Lower lobe of right lung (tissue), 2 donors: ENCODE measurements around the gene RFPL1. TPM values are rescaled to one million over a fixed set of nuclear protein-coding genes. Genes with fewer than 3 reads are reported as not detected.
A peak's percentile ranks its signal among the peaks of the same experiment; 100 is the strongest.
"Not testable (repeated sequence)": the region's sequence is repeated elsewhere in the genome, so short reads cannot be mapped to it uniquely, and the experiment has no call there.

Experiments
- ATAC-seq, 2 donors: fragments of 200-7000 bp; cut with Tn5 transposase; one replicate each; pipeline ENCODE4 v1.9.1; 2020 to 2022; ENCODE audit warnings: mild to moderate bottlenecking in 2 of 2, moderate library complexity in 2 of 2
- DNase-seq: peaks from one replicate; pipeline ENCODE4 v3.0.0-alpha.2; 2020
- H3K27ac ChIP-seq: fragments of 200-600 bp; one replicate; pipeline ENCODE4 v1.8.0; 2022
- H3K27me3 ChIP-seq: fragments of 200-600 bp; one replicate; pipeline ENCODE4 v1.8.0; 2022; ENCODE audit warnings: low read depth
- H3K36me3 ChIP-seq: fragments of 200-600 bp; one replicate; pipeline ENCODE4 v1.8.0; 2022; ENCODE audit warnings: mild to moderate bottlenecking
- H3K4me1 ChIP-seq: fragments of 200-600 bp; one replicate; pipeline ENCODE4 v1.8.0; 2022
- H3K4me3 ChIP-seq: fragments of 200-600 bp; one replicate; pipeline ENCODE4 v1.8.0; 2022; ENCODE audit warnings: mild to moderate bottlenecking
- H3K9me3 ChIP-seq: fragments of 200-600 bp; one replicate; pipeline ENCODE4 v1.8.0; 2022
- CTCF ChIP-seq: fragments of 200-600 bp; IDR thresholded peaks from one replicate; pipeline ENCODE4 v1.8.0; 2022; ENCODE audit warnings: antibody characterized with exemption, mild to moderate bottlenecking
- intact Hi-C: fragments of 100-400 bp; cut with DNase I; formaldehyde crosslinking; loops from one replicate; pipeline ENCODE4 v1.11.0; 2022
- total RNA-seq: library from RNA; stranded (reverse); fragmentation: NEBNext Ultra II Directional; extraction: Animal tissue kit (Norgen Biotek cat#: 25700); gene quantifications from one replicate; pipeline ENCODE4 v1.2.1, GENCODE V29; 2021
- donor health status: DM: no; HTN: yes; CAD: no; lungs with severe emphysema.

RFPL1 gene
- total RNA-seq, 1 donor from 2014 or later: not detected

GRCh38 chr22:29412772-29413171, 25.6 kb upstream of the RFPL1 start:
- H3K36me3 ChIP-seq, H3K27me3 ChIP-seq, DNase-seq, H3K9me3 ChIP-seq, H3K27ac ChIP-seq, H3K4me3 ChIP-seq, intact Hi-C loops, H3K4me1 ChIP-seq: not testable (repeated sequence)
- peak; percentile 66 to 84 for ATAC-seq
- peak; percentile 46 for TF ChIP-seq CTCF

DNA sequence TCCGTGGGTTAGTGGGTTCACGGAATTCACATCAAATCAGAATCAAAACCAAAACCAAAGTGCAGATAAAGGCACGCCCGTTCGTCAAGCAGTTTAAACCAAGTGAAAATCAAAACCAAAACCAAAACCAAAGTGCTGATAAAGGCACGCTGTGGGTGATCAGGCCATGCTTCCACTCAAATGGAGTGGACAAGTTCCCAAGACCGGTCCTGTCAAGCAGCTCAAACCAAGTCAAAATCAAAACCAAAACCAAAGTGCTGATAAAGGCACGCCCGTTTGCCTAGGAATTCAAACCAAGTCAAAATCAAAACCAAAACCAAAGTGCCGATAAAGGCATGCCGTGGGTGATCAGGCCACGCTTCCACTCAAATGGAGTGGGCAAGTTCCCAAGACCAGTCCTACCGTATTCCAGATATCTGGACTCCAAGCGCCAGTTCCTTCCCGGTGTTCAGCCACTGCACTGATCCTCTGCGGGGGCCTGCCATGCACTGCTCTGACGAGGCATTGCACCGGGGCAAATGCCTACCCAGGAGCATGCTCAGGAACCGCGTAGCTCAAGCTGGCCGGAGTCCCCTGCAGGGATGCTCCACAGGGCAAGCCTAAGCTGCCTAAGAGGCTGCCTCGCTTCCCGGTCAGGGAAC, 23.3 kb upstream of the RFPL1 start:
- H3K9me3 ChIP-seq, H3K36me3 ChIP-seq, intact Hi-C loops, H3K27me3 ChIP-seq, H3K4me1 ChIP-seq: not testable (repeated sequence)
- DNase-seq (peak; percentile 53), ATAC-seq (peak; percentile 67 to 82)
- peak overlapping the region; percentile 78 for H3K27ac ChIP-seq
- peak overlapping the region; percentile 57 for H3K4me3 ChIP-seq

GRCh38 chr22:29418704-29419103, 19.7 kb upstream of the RFPL1 start:
- H3K27ac ChIP-seq, H3K27me3 ChIP-seq, DNase-seq, H3K4me3 ChIP-seq, H3K36me3 ChIP-seq, H3K9me3 ChIP-seq, intact Hi-C loops, H3K4me1 ChIP-seq, ATAC-seq: not testable (repeated sequence)

GRCh38 chr22:29426476-29426875, 11.9 kb upstream of the RFPL1 start:
- Histone ChIP-seq H3K9me3 (no peaks in the 10 kb centered on the region), H3K36me3 (no peaks in the 10 kb centered on the region), H3K4me3 (no peak overlapping the region), H3K4me1 (no peaks in the 10 kb centered on the region), H3K27ac (no peak overlapping the region), H3K27me3 (no peaks in the 10 kb centered on the region)
- intact Hi-C loops: no loop called here
- no peak for ATAC-seq
- DNase-seq: no peak
- no peak for TF ChIP-seq CTCF

DNA sequence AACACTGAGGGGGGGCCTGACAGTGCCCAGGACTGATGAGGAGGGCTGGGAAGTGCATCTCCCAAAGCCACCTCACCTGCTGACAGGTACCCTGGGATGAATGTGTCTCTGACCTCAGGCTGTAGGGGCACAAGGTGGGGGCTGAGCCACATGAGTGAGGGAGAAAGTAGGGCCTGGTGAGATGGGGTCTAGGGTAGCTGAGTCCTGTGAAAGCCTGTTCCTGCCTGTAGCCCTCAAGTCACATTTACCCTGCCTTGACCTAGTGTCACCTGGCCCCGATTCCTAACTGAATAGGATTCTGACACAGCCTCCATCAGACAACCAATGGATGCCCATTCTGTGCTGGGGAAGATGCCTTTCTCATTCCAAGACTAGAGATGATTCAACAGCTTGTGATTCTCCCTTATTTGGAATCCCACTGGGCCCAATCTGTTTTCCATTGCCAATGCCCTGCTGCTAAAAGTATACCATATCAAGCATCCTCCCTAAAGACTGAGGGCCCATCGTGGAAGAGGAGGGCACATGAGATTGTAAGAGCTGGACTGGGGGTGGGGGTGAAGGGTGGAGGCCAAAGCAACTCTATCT, 11.1 kb upstream of the RFPL1 start:
- Histone ChIP-seq H3K9me3 (no peaks in the 10 kb centered on the region), H3K4me3 (no peak overlapping the region), H3K27ac (no peak overlapping the region), H3K36me3 (no peaks in the 10 kb centered on the region), H3K4me1 (no peaks in the 10 kb centered on the region), H3K27me3 (no peaks in the 10 kb centered on the region)
- ATAC-seq (no peak), DNase-seq (no peak)
- no peak for TF ChIP-seq CTCF
- intact Hi-C loops: no loop called here

- intact Hi-C loops: no loop called here
- DNase-seq (no peak), ATAC-seq (peak in 1 of 2 donors; percentile 72)
- no peak for TF ChIP-seq CTCF
- Histone ChIP-seq H3K36me3 (no peaks in the 10 kb centered on the region), H3K27me3 (no peaks in the 10 kb centered on the region), H3K27ac (no peak overlapping the region), H3K4me1 (no peaks in the 10 kb centered on the region), H3K9me3 (no peaks in the 10 kb centered on the region), H3K4me3 (no peak overlapping the region)
Measured at GRCh38 chr22:29431986-29432385, 6.4 kb upstream of the RFPL1 start.
